ENCODE results near the gene INTS7. TPM values are rescaled to one million over a fixed set of nuclear protein-coding genes. Genes with fewer than 3 reads are reported as not detected.
"Not testable (repeated sequence)": the region's sequence is repeated elsewhere in the genome, so short reads cannot be mapped to it uniquely, and the experiment has no call there.

INTS7 gene
- total RNA-seq, 2 donors from 2014 or later: 11.0 to 18.5 TPM

DNA sequence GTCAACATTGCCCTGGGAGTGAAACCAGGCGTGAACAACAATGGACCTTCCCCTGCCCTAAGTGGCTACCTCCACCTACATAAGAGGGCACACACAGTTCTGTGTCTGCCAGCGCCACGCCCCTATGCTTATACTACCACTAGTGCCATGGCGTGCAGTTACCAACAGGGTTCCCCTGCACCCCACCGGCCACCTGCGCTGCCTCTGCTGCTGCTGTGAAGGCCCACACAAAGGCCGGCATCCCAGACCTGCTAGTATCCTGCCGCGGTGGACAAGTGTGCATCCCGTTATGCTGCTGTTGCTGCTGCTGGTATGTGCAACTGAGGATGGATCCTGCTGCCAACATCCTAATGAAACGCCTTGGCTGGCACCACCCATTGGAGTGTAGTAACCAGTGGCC is 75.7 kb downstream of the INTS7 start:
- Histone ChIP-seq H3K36me3 (no peaks in the 10 kb centered on the region), H3K4me1 (no peaks in the 10 kb centered on the region), H3K27ac (no peak overlapping the region), H3K9ac (ENCODE audit: low read depth in 2 of 2, low read length in 2 of 2) (no peak overlapping the region), H3K4me3 (no peak overlapping the region), H3K9me3 (no peaks in the 10 kb centered on the region), H3K27me3 (no peaks in the 10 kb centered on the region)
- TF ChIP-seq, protein P1, sequence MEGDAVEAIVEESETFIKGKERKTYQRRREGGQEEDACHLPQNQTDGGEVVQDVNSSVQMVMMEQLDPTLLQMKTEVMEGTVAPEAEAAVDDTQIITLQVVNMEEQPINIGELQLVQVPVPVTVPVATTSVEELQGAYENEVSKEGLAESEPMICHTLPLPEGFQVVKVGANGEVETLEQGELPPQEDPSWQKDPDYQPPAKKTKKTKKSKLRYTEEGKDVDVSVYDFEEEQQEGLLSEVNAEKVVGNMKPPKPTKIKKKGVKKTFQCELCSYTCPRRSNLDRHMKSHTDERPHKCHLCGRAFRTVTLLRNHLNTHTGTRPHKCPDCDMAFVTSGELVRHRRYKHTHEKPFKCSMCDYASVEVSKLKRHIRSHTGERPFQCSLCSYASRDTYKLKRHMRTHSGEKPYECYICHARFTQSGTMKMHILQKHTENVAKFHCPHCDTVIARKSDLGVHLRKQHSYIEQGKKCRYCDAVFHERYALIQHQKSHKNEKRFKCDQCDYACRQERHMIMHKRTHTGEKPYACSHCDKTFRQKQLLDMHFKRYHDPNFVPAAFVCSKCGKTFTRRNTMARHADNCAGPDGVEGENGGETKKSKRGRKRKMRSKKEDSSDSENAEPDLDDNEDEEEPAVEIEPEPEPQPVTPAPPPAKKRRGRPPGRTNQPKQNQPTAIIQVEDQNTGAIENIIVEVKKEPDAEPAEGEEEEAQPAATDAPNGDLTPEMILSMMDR (IDR thresholded peaks at IDR 0.05): no peak
- no peak for DNase-seq
- intact Hi-C loops (cut with DNase I): no loop called here

- Histone ChIP-seq H3K9ac (ENCODE audit: low read depth in 2 of 2, low read length in 2 of 2) (no peak overlapping the region), H3K27me3 (no peaks in the 10 kb centered on the region), H3K27ac (no peak overlapping the region), H3K36me3 (no peaks in the 10 kb centered on the region), H3K9me3 (no peaks in the 10 kb centered on the region), H3K4me3 (no peak overlapping the region), H3K4me1 (no peaks in the 10 kb centered on the region)
- DNase-seq: no peak
- intact Hi-C loops (cut with DNase I): no loop called here
- TF ChIP-seq, protein P1 (IDR thresholded peaks at IDR 0.05): no peak
Observed at GRCh38 chr1:211959221-211959620, 76.1 kb downstream of the INTS7 start.

- H3K4me3 ChIP-seq; H3K27me3 ChIP-seq; intact Hi-C loops (cut with DNase I); H3K9me3 ChIP-seq; H3K4me1 ChIP-seq; H3K9ac ChIP-seq (ENCODE audit: low read depth in 2 of 2, low read length in 2 of 2); H3K36me3 ChIP-seq; H3K27ac ChIP-seq; DNase-seq: not testable (repeated sequence)
Observed at GRCh38 chr1:211954028-211954427, 81.3 kb downstream of the INTS7 start.

- H3K27me3 ChIP-seq; H3K9me3 ChIP-seq; DNase-seq; H3K27ac ChIP-seq; H3K9ac ChIP-seq (ENCODE audit: low read depth in 2 of 2, low read length in 2 of 2); H3K4me1 ChIP-seq; H3K36me3 ChIP-seq; H3K4me3 ChIP-seq; intact Hi-C loops (cut with DNase I): not testable (repeated sequence)
Observed at GRCh38 chr1:211953543-211953942, 81.8 kb downstream of the INTS7 start.

DNA sequence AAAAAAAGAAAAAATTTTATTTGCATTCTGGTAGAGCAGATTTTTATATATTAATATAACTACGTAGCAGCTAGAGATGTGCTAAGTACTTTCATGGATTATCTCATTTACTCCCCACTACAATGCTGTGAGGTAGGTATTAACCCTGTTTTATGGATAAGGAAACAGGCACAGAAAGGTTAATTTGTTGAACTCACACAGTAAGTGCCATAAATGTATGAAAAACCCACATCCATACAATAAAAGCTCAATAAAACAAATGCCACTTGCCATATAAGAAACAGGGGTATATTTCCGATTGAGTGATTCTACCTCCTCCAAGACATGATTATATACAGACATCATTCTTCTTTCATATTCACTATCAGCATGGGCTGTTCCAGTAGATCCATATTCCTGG is 83.1 kb downstream of the INTS7 start:
- TF ChIP-seq, protein P1 (IDR thresholded peaks at IDR 0.05): no peak

DNA sequence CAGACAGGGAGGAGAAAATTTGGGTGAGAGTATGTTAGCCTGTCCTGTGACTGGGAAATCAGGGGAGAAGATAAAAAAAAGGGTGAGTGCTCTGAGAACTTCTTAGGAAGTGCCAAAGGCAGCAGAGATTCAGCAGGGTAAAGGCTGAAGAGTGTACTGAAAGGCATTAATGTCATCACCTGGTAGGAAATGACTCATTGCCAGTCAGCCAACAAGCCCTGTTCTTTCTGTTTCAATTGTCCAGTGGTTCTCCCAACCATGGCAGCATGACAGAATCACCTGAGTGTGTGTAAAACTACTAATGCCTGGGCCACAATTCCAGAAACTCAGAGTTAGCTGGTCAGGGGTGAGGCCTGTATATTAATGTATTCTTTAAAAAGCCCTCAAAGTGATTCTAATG is 83.5 kb downstream of the INTS7 start:
- peak overlapping the region; percentile 33 for H3K27ac ChIP-seq
- H3K4me1 ChIP-seq: no peaks in the 10 kb centered on the region

More for the DNA sequence above, 83.1 kb downstream of the INTS7 start:
- H3K9me3 ChIP-seq: no peaks in the 10 kb centered on the region
- peak overlapping the region; percentile 33 for H3K27ac ChIP-seq
- no peaks in the 10 kb centered on the region for H3K36me3 ChIP-seq
- no peaks in the 10 kb centered on the region for H3K4me1 ChIP-seq
- no peak overlapping the region for H3K4me3 ChIP-seq
- DNase-seq: no peak
- H3K9ac ChIP-seq (ENCODE audit: low read depth in 2 of 2, low read length in 2 of 2): no peak overlapping the region
- intact Hi-C loops (cut with DNase I): no loop called here
- no peaks in the 10 kb centered on the region for H3K27me3 ChIP-seq

More for the DNA sequence above, 83.5 kb downstream of the INTS7 start:
- intact Hi-C loops (cut with DNase I): no loop called here
- TF ChIP-seq, protein P1 (IDR thresholded peaks at IDR 0.05): no peak
- H3K9ac ChIP-seq (ENCODE audit: low read depth in 2 of 2, low read length in 2 of 2): no peak overlapping the region
- no peaks in the 10 kb centered on the region for H3K36me3 ChIP-seq
- no peak for DNase-seq
- no peaks in the 10 kb centered on the region for H3K9me3 ChIP-seq
- H3K4me3 ChIP-seq: no peak overlapping the region
- no peaks in the 10 kb centered on the region for H3K27me3 ChIP-seq

Measured in colonic mucosa (tissue), 4 donors.